WTC11 (cell line): Measurements from ENCODE around the gene P2RY11. TPM values are rescaled to one million over a fixed set of nuclear protein-coding genes. Genes with fewer than 3 reads are reported as not detected.

ENCODE experiments used
- CBFB ChIP-seq: sonication (generic); formaldehyde crosslinking; IDR thresholded peaks from 2 replicates; pipeline ENCODE4 v1.8.1; 2022; ENCODE audit warnings: mild to moderate bottlenecking, low read depth, missing genetic modification reagents
- CDX4 ChIP-seq: fragments of 250-450 bp; sonication (Bioruptor Pico); IDR thresholded peaks from 2 replicates; pipeline ENCODE4 v1.9.0; 2021; ENCODE audit warnings: moderate library complexity, mild to moderate bottlenecking, inconsistent platforms, borderline replicate concordance
- HMGA2 ChIP-seq: fragments of 250-450 bp; sonication (Bioruptor Pico); IDR thresholded peaks from 2 replicates; pipeline ENCODE4 v1.4.0; 2021; ENCODE audit warnings: mild to moderate bottlenecking, moderate library complexity
- IRF2 ChIP-seq: sonication (generic); formaldehyde crosslinking; IDR thresholded peaks from 2 replicates; pipeline ENCODE4 v1.8.0; 2022; ENCODE audit warnings: low read depth, missing genetic modification reagents, borderline replicate concordance
- JUN ChIP-seq: sonication (generic); formaldehyde crosslinking; IDR thresholded peaks from 2 replicates; pipeline ENCODE4 v1.8.0; 2023; ENCODE audit warnings: mild to moderate bottlenecking, missing genetic modification reagents
- KAT7 ChIP-seq: sonication (generic); formaldehyde crosslinking; IDR thresholded peaks from 2 replicates; pipeline ENCODE4 v1.8.1; 2023; ENCODE audit warnings: missing genetic modification reagents, mild to moderate bottlenecking, borderline replicate concordance
- MYBL2 ChIP-seq: sonication (generic); formaldehyde crosslinking; IDR thresholded peaks from 2 replicates; pipeline ENCODE4 v1.8.1; 2023; ENCODE audit warnings: mild to moderate bottlenecking, moderate library complexity, missing genetic modification reagents
- NFE2L1 ChIP-seq: sonication (generic); formaldehyde crosslinking; IDR thresholded peaks from 2 replicates; pipeline ENCODE4 v1.8.1; 2023; ENCODE audit warnings: missing genetic modification reagents
- NR2C2 ChIP-seq: sonication (generic); formaldehyde crosslinking; IDR thresholded peaks from 2 replicates; pipeline ENCODE4 v1.8.0; 2022; ENCODE audit warnings: mild to moderate bottlenecking, missing genetic modification reagents
- OVOL2 ChIP-seq: fragments of 250-450 bp; sonication (Bioruptor Pico); IDR thresholded peaks from 2 replicates; pipeline ENCODE4 v1.9.0; 2021; ENCODE audit warnings: mild to moderate bottlenecking, borderline replicate concordance
- PREB ChIP-seq: sonication (generic); formaldehyde crosslinking; IDR thresholded peaks from 2 replicates; pipeline ENCODE4 v1.8.1; 2022; ENCODE audit warnings: mild to moderate bottlenecking, missing genetic modification reagents, moderate library complexity, borderline replicate concordance
- RORB ChIP-seq: fragments of 250-450 bp; sonication (Bioruptor Pico); IDR thresholded peaks from 2 replicates; pipeline ENCODE4 v1.9.0; 2021; ENCODE audit warnings: mild to moderate bottlenecking
- SOX15 ChIP-seq: fragments of 250-450 bp; sonication (Bioruptor Pico); IDR thresholded peaks from 2 replicates; pipeline ENCODE4 v1.9.0; 2021; ENCODE audit warnings: mild to moderate bottlenecking
- TEAD1 ChIP-seq: sonication (generic); formaldehyde crosslinking; IDR thresholded peaks from 2 replicates; pipeline ENCODE4 v1.8.0; 2022; ENCODE audit warnings: mild to moderate bottlenecking, missing genetic modification reagents
- ZBTB21 ChIP-seq: sonication (generic); formaldehyde crosslinking; IDR thresholded peaks from 2 replicates; pipeline ENCODE4 v1.8.1; 2023; ENCODE audit warnings: mild to moderate bottlenecking, missing genetic modification reagents, borderline replicate concordance
- ZNF232 ChIP-seq: sonication (generic); formaldehyde crosslinking; IDR thresholded peaks from 2 replicates; pipeline ENCODE4 v1.8.0; 2022; ENCODE audit warnings: mild to moderate bottlenecking, missing genetic modification reagents
- ZNF281 ChIP-seq: sonication (generic); formaldehyde crosslinking; IDR thresholded peaks from 2 replicates; pipeline ENCODE4 v1.8.0; 2023; ENCODE audit warnings: mild to moderate bottlenecking, missing genetic modification reagents
- total RNA-seq: library from RNA; stranded (reverse); gene quantifications from 3 replicates; pipeline ENCODE4 v1.2.3, GENCODE V29; 2021
- TF ChIP-seq, protein P1 (sequence below): sonication (generic); formaldehyde crosslinking; IDR thresholded peaks from 2 replicates; pipeline ENCODE4 v1.8.0; 2022; ENCODE audit warnings: missing genetic modification reagents
- TF ChIP-seq, protein P2 (sequence below): sonication (generic); formaldehyde crosslinking; IDR thresholded peaks from 2 replicates; pipeline ENCODE4 v1.8.1; 2023; ENCODE audit warnings: mild to moderate bottlenecking, missing genetic modification reagents, moderate library complexity
- TF ChIP-seq, protein P3 (sequence below): sonication (generic); formaldehyde crosslinking; IDR thresholded peaks from 2 replicates; pipeline ENCODE4 v1.8.0; 2022; ENCODE audit warnings: mild to moderate bottlenecking, missing genetic modification reagents
- TF ChIP-seq, protein P4 (sequence below): sonication (generic); formaldehyde crosslinking; IDR thresholded peaks from 2 replicates; pipeline ENCODE4 v1.8.1; 2022; ENCODE audit warnings: missing genetic modification reagents, borderline replicate concordance
- TF ChIP-seq, protein P5 (sequence below): sonication (generic); formaldehyde crosslinking; IDR thresholded peaks from 2 replicates; pipeline ENCODE4 v1.8.1; 2023; ENCODE audit warnings: mild to moderate bottlenecking, missing genetic modification reagents, borderline replicate concordance
- TF ChIP-seq, protein P6 (sequence below): sonication (generic); formaldehyde crosslinking; IDR thresholded peaks from 2 replicates; pipeline ENCODE4 v1.8.0; 2022; ENCODE audit warnings: mild to moderate bottlenecking, missing genetic modification reagents

The P2RY11 gene
- total RNA-seq, 1 experiment from 2014 or later = 21.0 TPM

- TF ChIP-seq IRF2 (CRISPR knock-in tag) (no peak), KAT7 (CRISPR knock-in tag) (no peak), ZNF281 (no peak), OVOL2 (no peak), CDX4 (CRISPR knock-in tag) (no peak), ZBTB21 (CRISPR knock-in tag) (no peak), SOX15 (CRISPR knock-in tag) (no peak), JUN (CRISPR knock-in tag) (no peak), NFE2L1 (CRISPR knock-in tag) (peak; percentile 48; the same call in 1 of the 2 replicates), TEAD1 (CRISPR knock-in tag) (0 out of 2 replicates have a peak, but pooled peaks have one; percentile 26), NR2C2 (CRISPR knock-in tag) (no peak), MYBL2 (no peak), HMGA2 (CRISPR knock-in tag) (no peak), ZNF232 (CRISPR knock-in tag) (0 out of 2 replicates have a peak, but pooled peaks have one; percentile 37), CBFB (CRISPR knock-in tag) (no peak), RORB (no peak), PREB (CRISPR knock-in tag) (no peak)
- TF ChIP-seq, protein P1, sequence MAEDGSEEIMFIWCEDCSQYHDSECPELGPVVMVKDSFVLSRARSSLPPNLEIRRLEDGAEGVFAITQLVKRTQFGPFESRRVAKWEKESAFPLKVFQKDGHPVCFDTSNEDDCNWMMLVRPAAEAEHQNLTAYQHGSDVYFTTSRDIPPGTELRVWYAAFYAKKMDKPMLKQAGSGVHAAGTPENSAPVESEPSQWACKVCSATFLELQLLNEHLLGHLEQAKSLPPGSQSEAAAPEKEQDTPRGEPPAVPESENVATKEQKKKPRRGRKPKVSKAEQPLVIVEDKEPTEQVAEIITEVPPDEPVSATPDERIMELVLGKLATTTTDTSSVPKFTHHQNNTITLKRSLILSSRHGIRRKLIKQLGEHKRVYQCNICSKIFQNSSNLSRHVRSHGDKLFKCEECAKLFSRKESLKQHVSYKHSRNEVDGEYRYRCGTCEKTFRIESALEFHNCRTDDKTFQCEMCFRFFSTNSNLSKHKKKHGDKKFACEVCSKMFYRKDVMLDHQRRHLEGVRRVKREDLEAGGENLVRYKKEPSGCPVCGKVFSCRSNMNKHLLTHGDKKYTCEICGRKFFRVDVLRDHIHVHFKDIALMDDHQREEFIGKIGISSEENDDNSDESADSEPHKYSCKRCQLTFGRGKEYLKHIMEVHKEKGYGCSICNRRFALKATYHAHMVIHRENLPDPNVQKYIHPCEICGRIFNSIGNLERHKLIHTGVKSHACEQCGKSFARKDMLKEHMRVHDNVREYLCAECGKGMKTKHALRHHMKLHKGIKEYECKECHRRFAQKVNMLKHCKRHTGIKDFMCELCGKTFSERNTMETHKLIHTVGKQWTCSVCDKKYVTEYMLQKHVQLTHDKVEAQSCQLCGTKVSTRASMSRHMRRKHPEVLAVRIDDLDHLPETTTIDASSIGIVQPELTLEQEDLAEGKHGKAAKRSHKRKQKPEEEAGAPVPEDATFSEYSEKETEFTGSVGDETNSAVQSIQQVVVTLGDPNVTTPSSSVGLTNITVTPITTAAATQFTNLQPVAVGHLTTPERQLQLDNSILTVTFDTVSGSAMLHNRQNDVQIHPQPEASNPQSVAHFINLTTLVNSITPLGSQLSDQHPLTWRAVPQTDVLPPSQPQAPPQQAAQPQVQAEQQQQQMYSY = no peak
- TF ChIP-seq, protein P2, sequence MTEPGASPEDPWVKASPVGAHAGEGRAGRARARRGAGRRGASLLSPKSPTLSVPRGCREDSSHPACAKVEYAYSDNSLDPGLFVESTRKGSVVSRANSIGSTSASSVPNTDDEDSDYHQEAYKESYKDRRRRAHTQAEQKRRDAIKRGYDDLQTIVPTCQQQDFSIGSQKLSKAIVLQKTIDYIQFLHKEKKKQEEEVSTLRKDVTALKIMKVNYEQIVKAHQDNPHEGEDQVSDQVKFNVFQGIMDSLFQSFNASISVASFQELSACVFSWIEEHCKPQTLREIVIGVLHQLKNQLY (CRISPR knock-in tag) = peak; percentile 61; the same call in 1 of the 2 replicates
- TF ChIP-seq, protein P3, sequence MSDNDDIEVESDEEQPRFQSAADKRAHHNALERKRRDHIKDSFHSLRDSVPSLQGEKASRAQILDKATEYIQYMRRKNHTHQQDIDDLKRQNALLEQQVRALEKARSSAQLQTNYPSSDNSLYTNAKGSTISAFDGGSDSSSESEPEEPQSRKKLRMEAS (CRISPR knock-in tag) = no peak; the same call in 1 of the 2 replicates
- TF ChIP-seq, protein P4, sequence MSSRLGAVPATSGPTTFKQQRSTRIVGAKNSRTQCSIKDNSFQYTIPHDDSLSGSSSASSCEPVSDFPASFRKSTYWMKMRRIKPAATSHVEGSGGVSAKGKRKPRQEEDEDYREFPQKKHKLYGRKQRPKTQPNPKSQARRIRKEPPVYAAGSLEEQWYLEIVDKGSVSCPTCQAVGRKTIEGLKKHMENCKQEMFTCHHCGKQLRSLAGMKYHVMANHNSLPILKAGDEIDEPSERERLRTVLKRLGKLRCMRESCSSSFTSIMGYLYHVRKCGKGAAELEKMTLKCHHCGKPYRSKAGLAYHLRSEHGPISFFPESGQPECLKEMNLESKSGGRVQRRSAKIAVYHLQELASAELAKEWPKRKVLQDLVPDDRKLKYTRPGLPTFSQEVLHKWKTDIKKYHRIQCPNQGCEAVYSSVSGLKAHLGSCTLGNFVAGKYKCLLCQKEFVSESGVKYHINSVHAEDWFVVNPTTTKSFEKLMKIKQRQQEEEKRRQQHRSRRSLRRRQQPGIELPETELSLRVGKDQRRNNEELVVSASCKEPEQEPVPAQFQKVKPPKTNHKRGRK (CRISPR knock-in tag) = no peak
- TF ChIP-seq, protein P5, sequence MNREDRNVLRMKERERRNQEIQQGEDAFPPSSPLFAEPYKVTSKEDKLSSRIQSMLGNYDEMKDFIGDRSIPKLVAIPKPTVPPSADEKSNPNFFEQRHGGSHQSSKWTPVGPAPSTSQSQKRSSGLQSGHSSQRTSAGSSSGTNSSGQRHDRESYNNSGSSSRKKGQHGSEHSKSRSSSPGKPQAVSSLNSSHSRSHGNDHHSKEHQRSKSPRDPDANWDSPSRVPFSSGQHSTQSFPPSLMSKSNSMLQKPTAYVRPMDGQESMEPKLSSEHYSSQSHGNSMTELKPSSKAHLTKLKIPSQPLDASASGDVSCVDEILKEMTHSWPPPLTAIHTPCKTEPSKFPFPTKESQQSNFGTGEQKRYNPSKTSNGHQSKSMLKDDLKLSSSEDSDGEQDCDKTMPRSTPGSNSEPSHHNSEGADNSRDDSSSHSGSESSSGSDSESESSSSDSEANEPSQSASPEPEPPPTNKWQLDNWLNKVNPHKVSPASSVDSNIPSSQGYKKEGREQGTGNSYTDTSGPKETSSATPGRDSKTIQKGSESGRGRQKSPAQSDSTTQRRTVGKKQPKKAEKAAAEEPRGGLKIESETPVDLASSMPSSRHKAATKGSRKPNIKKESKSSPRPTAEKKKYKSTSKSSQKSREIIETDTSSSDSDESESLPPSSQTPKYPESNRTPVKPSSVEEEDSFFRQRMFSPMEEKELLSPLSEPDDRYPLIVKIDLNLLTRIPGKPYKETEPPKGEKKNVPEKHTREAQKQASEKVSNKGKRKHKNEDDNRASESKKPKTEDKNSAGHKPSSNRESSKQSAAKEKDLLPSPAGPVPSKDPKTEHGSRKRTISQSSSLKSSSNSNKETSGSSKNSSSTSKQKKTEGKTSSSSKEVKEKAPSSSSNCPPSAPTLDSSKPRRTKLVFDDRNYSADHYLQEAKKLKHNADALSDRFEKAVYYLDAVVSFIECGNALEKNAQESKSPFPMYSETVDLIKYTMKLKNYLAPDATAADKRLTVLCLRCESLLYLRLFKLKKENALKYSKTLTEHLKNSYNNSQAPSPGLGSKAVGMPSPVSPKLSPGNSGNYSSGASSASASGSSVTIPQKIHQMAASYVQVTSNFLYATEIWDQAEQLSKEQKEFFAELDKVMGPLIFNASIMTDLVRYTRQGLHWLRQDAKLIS (CRISPR knock-in tag) = no peak
- TF ChIP-seq, protein P6, sequence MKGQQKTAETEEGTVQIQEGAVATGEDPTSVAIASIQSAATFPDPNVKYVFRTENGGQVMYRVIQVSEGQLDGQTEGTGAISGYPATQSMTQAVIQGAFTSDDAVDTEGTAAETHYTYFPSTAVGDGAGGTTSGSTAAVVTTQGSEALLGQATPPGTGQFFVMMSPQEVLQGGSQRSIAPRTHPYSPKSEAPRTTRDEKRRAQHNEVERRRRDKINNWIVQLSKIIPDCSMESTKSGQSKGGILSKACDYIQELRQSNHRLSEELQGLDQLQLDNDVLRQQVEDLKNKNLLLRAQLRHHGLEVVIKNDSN = no peak
These were observed 1.6 kb downstream of the P2RY11 start (continued) for GRCh38 chr19:10112895-10113591.
